Adrenal gland (tissue), 5 donors: ENCODE data around the gene PDE6G.

Source experiments
- CTCF ChIP-seq, 6 experiments: fragments of 450-650 bp in 4 of 6; fragments of 200-600 bp in 2 of 6; sonication (generic) in 1 of 6; IDR thresholded peaks; 1 replicate in 5 of 6; 2 replicates in 1 of 6; pipeline versions ENCODE4 v1.5.1 to v1.8.0; 2016 to 2021; ENCODE audit warnings: antibody characterized with exemption in 6 of 6, mild to moderate bottlenecking in 2 of 6, moderate library complexity in 1 of 6
- POLR2A ChIP-seq, 2 donors: fragments of 450-650 bp; IDR thresholded peaks; one replicate each; pipeline ENCODE4 v1.6.1; 2017; ENCODE audit warnings: antibody characterized with exemption in 2 of 2, mild to moderate bottlenecking in 2 of 2, moderate library complexity in 1 of 2
- donor health status: DM: no; HTN: no; CAD: no.

GRCh38 chr17:81646869-81647600, 9.3 kb downstream of the PDE6G start:
- TF ChIP-seq CTCF (IDR thresholded peaks at IDR 0.05) = no peak
- no peak for TF ChIP-seq POLR2A (IDR thresholded peaks at IDR 0.05)
